Measurements from ENCODE around the gene WIF1. TPM values are rescaled to one million over a fixed set of nuclear protein-coding genes. Genes with fewer than 3 reads are reported as not detected.

The WIF1 gene
- total RNA-seq, 1 donor from 2014 or later = 27.3 TPM

DNA sequence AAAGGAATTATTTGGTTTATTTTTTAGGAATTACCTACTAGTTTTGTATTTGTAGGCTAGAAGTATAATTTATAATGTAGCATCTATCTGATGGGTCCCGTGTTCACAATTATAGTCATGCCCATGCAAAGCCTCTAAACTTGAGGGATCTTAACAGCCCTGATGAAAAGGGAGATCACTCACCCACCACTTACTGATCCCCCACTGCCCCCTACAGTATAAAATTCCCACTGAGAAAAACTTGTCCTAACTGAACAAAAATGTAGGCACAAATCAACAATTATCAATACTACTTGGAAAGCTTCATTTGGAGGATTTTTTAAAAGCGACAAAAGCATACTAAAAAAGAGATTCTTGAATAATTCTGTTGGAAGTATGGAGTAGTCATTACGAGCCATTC is 21.0 kb downstream of the WIF1 start:
- no peaks in the 10 kb centered on the region for H3K36me3 ChIP-seq
- intact Hi-C loops (cut with DNase I) = no loop called here
- no peaks in the 10 kb centered on the region for H3K27me3 ChIP-seq
- H3K4me1 ChIP-seq = no peaks in the 10 kb centered on the region
- no peak for DNase-seq (ENCODE audit: extremely low spot score in 2 of 2)
- no peaks in the 10 kb centered on the region for H3K9me3 ChIP-seq
- TF ChIP-seq, protein P1, sequence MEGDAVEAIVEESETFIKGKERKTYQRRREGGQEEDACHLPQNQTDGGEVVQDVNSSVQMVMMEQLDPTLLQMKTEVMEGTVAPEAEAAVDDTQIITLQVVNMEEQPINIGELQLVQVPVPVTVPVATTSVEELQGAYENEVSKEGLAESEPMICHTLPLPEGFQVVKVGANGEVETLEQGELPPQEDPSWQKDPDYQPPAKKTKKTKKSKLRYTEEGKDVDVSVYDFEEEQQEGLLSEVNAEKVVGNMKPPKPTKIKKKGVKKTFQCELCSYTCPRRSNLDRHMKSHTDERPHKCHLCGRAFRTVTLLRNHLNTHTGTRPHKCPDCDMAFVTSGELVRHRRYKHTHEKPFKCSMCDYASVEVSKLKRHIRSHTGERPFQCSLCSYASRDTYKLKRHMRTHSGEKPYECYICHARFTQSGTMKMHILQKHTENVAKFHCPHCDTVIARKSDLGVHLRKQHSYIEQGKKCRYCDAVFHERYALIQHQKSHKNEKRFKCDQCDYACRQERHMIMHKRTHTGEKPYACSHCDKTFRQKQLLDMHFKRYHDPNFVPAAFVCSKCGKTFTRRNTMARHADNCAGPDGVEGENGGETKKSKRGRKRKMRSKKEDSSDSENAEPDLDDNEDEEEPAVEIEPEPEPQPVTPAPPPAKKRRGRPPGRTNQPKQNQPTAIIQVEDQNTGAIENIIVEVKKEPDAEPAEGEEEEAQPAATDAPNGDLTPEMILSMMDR (IDR thresholded peaks at IDR 0.05) = no peak
- TF ChIP-seq POLR2AphosphoS5 (IDR thresholded peaks at IDR 0.05; ENCODE audit: insufficient read depth in 1 of 2, low read depth in 1 of 2) = no peak
- no peak overlapping the region for H3K4me3 ChIP-seq
- no peak overlapping the region for H3K27ac ChIP-seq

DNA sequence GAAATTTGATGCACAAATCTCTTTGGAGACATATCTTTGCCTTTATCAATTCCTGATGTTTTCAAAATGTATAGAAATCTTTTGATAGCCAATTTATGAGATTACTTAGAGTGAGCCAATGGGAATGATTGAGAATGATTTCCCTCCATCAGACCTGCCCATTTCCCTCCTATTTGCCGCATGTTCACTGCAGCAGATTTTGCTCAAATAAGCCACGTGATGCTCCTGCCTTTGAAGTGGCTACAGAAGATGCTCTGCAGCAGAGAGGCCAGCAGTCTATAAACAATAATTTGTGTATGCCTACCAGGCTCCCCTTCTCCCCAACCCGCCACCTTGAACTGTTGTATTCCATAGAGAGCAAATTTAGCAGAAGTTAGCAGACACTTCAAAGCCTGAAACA is 21.9 kb downstream of the WIF1 start:
- no peak overlapping the region for H3K27ac ChIP-seq
- no peaks in the 10 kb centered on the region for H3K27me3 ChIP-seq
- no peaks in the 10 kb centered on the region for H3K9me3 ChIP-seq
- DNase-seq (ENCODE audit: extremely low spot score in 2 of 2) = no peak
- H3K4me3 ChIP-seq = no peak overlapping the region
- no peaks in the 10 kb centered on the region for H3K36me3 ChIP-seq
- TF ChIP-seq POLR2AphosphoS5 (IDR thresholded peaks at IDR 0.05; ENCODE audit: insufficient read depth in 1 of 2, low read depth in 1 of 2) = no peak
- TF ChIP-seq POLR2A (IDR thresholded peaks at IDR 0.05) = no peak
- TF ChIP-seq, protein P1 (IDR thresholded peaks at IDR 0.05) = no peak
- intact Hi-C loops (cut with DNase I) = no loop called here
- H3K4me1 ChIP-seq = no peaks in the 10 kb centered on the region

DNA sequence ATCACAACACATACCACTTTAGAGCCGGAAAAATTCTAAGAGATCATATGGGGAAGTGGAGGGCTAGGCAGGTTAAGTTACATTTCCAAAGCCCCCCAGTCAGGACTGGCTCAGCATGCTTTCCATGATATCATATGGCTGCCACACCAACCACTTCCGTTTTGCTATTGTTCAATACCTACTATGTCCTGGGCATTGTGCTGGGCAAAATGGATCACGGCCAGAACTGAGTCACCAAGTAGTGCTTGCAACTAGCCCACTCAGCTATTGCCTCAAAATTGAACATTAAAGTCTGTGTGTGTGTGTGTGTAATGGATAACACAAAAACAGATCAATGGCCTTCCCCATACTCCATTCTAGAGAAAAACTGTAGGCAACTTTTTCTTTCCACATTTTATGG is 22.7 kb downstream of the WIF1 start:
- Histone ChIP-seq H3K4me3 (no peak overlapping the region), H3K36me3 (no peaks in the 10 kb centered on the region), H3K27ac (no peak overlapping the region), H3K27me3 (no peaks in the 10 kb centered on the region), H3K4me1 (no peaks in the 10 kb centered on the region), H3K9me3 (no peaks in the 10 kb centered on the region)
- DNase-seq (ENCODE audit: extremely low spot score in 2 of 2) = no peak
- intact Hi-C loops (cut with DNase I) = no loop called here
- TF ChIP-seq, protein P1 (IDR thresholded peaks at IDR 0.05) = no peak
- TF ChIP-seq POLR2A (IDR thresholded peaks at IDR 0.05) (no peak), POLR2AphosphoS5 (IDR thresholded peaks at IDR 0.05; ENCODE audit: insufficient read depth in 1 of 2, low read depth in 1 of 2) (no peak)

DNA sequence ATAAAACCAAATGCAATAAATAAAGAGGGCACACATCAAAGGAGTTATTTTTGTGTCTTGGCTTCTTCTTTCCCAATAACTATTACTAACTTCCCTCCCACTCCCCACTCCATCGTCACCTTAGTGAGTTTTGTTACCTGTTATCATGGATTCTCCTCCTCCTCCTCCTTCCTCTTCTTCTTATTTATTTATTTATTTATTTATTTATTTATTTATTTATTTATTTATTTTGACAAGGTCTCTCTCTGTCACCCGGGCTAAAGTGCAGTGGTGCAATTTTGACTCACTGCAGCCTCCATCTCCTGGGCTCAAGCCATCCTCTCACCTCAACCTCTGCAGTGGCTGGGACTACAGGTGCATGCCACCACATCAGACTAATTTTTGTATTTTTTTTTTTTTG is 26.4 kb downstream of the WIF1 start:
- H3K36me3 ChIP-seq = no peaks in the 10 kb centered on the region
- no peak for DNase-seq (ENCODE audit: extremely low spot score in 2 of 2)
- no peaks in the 10 kb centered on the region for H3K9me3 ChIP-seq
- no peaks in the 10 kb centered on the region for H3K27me3 ChIP-seq
- H3K27ac ChIP-seq = no peak overlapping the region
- TF ChIP-seq POLR2A (IDR thresholded peaks at IDR 0.05) (no peak), POLR2AphosphoS5 (IDR thresholded peaks at IDR 0.05; ENCODE audit: insufficient read depth in 1 of 2, low read depth in 1 of 2) (no peak)
- TF ChIP-seq, protein P1 (IDR thresholded peaks at IDR 0.05) = no peak
- H3K4me3 ChIP-seq = no peak overlapping the region
- H3K4me1 ChIP-seq = no peaks in the 10 kb centered on the region
- intact Hi-C loops (cut with DNase I) = no loop called here

DNA sequence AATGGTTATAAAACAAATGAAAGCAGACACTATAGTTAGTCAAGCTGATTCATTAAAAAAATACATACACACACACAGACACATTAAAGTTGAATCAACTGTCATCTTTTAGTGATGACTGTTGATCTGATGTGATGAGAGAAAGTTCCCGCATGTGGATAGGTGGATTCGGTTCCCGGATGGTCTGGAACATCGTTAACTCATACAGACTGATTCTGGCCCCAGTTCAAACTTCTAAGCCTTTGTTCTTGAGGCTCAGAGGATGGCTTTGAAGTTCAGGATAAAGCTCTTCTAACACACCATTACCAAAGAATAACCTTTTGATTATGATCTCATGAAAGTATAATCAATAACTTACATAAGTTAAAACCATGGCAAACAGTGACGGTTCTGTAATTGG is 27.5 kb downstream of the WIF1 start:
- intact Hi-C loops (cut with DNase I) = no loop called here
- Histone ChIP-seq H3K4me3 (no peak overlapping the region), H3K36me3 (no peaks in the 10 kb centered on the region), H3K9me3 (no peaks in the 10 kb centered on the region), H3K27me3 (no peaks in the 10 kb centered on the region), H3K4me1 (no peaks in the 10 kb centered on the region), H3K27ac (no peak overlapping the region)
- TF ChIP-seq POLR2A (IDR thresholded peaks at IDR 0.05) = no peak
- no peak for TF ChIP-seq POLR2AphosphoS5 (IDR thresholded peaks at IDR 0.05; ENCODE audit: insufficient read depth in 1 of 2, low read depth in 1 of 2)
- DNase-seq (ENCODE audit: extremely low spot score in 2 of 2) = no peak

DNA sequence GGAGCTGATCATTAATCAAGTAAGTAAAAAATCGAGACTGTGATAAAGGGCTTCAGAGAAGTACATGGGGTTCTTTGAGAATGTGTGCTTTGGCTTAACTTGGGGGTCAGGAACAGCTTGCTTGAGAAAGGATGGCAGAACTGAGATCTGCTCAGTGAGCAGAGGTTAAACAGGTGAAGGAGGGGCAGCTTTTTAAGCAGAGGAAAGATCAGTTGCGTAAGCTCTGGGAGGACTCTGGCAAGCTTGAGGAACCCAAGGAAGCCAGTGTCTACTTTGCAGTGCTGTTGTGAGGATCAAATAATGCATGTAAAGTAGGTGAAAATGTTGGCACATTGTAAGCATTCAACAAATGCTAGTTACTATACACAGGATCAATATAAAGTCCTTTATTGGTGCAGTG is 30.6 kb downstream of the WIF1 start:
- no peaks in the 10 kb centered on the region for H3K36me3 ChIP-seq
- no peak overlapping the region for H3K27ac ChIP-seq
- H3K9me3 ChIP-seq = no peaks in the 10 kb centered on the region
- intact Hi-C loops (cut with DNase I) = no loop called here
- no peaks in the 10 kb centered on the region for H3K4me1 ChIP-seq
- no peak for DNase-seq (ENCODE audit: extremely low spot score in 2 of 2)
- H3K4me3 ChIP-seq = no peak overlapping the region
- no peak for TF ChIP-seq POLR2A (IDR thresholded peaks at IDR 0.05)
- TF ChIP-seq, protein P1 (IDR thresholded peaks at IDR 0.05) = no peak
- H3K27me3 ChIP-seq = no peaks in the 10 kb centered on the region
